Smooth muscle cell (in vitro differentiated cells): ENCODE data around the gene FIS1. TPM values are rescaled to one million over a fixed set of nuclear protein-coding genes. Genes with fewer than 3 reads are reported as not detected.

ENCODE experiments used
- DNase-seq: peaks from one replicate; lab custom pipeline; 2025; ENCODE audit not compliant: unreplicated experiment; lab: John Stamatoyannopoulos, UW
- H2AFZ ChIP-seq: fragments of 200-600 bp; sonication (generic); 2 replicates; pipeline ENCODE4 v1.6.0; 2016; ENCODE audit warnings: antibody characterized with exemption, low read depth, mild to moderate bottlenecking
- H3F3A ChIP-seq: fragments of 200-600 bp; sonication (generic); 2 replicates; pipeline ENCODE4 v1.6.0; 2017; ENCODE audit warnings: antibody characterized with exemption, low read depth
- H3K27ac ChIP-seq: fragments of 200-600 bp; sonication (generic); 2 replicates; pipeline ENCODE4 v1.5.1; 2016; ENCODE audit warnings: low read depth, mild to moderate bottlenecking
- H3K27me3 ChIP-seq: fragments of 200-600 bp; sonication (generic); 2 replicates; pipeline ENCODE4 v1.6.1; 2016; ENCODE audit warnings: low read depth, mild to moderate bottlenecking
- H3K36me3 ChIP-seq: fragments of 200-600 bp; sonication (generic); 2 replicates; pipeline ENCODE4 v1.5.1; 2016; ENCODE audit warnings: low read depth
- H3K4me1 ChIP-seq: fragments of 200-600 bp; sonication (generic); 2 replicates; pipeline ENCODE4 v1.5.1; 2016; ENCODE audit warnings: low read depth
- H3K4me2 ChIP-seq: fragments of 200-600 bp; sonication (generic); 2 replicates; pipeline ENCODE4 v1.6.0; 2016; ENCODE audit warnings: mild to moderate bottlenecking
- H3K4me3 ChIP-seq: fragments of 200-600 bp; sonication (generic); 2 replicates; pipeline ENCODE4 v1.5.1; 2016; ENCODE audit warnings: mild to moderate bottlenecking
- H3K79me2 ChIP-seq: fragments of 200-600 bp; sonication (generic); 2 replicates; pipeline ENCODE4 v1.6.0; 2016; ENCODE audit warnings: low read depth, mild to moderate bottlenecking
- H3K9ac ChIP-seq: fragments of 200-600 bp; sonication (generic); 2 replicates; pipeline ENCODE4 v1.6.0; 2016; ENCODE audit warnings: low read depth
- H3K9me3 ChIP-seq: fragments of 200-600 bp; sonication (generic); replicated peaks from 2 replicates; pipeline ENCODE4 v1.5.1; 2016; ENCODE audit warnings: low read depth
- H4K20me1 ChIP-seq: fragments of 200-600 bp; sonication (generic); 2 replicates; pipeline ENCODE4 v1.6.0; 2016; ENCODE audit warnings: low read depth
- CTCF ChIP-seq: fragments of 200-600 bp; sonication (generic); IDR thresholded peaks from 2 replicates; pipeline ENCODE4 v1.5.1; 2017; ENCODE audit warnings: borderline replicate concordance, mild to moderate bottlenecking, antibody characterized with exemption; ENCODE audit not compliant: insufficient read depth, poor library complexity, severe bottlenecking
- WGBS: methylation state at CpG from one replicate; pipeline ENCODE4 v1.1.7; 2016; ENCODE audit warnings: low lambda C conversion rate; 5-methylcytosine and 5-hydroxymethylcytosine counted together
- polyA plus RNA-seq: library from polyadenylated mRNA; unstranded; fragments of >200 nt; fragmentation: Nextera tagmentation; extraction: Ambion mirVana; gene quantifications from 2 replicates; pipeline ENCODE4 v1.2.1, GENCODE V29; 2016
- total RNA-seq: library from RNA; depleted of rRNA; stranded (reverse); fragments of >200 nt; gene quantifications from 2 replicates; pipeline ENCODE4 v1.2.3, GENCODE V29; 2014

The FIS1 gene
- total and polyA plus RNA-seq, 2 experiments from 2014 or later: 97.7 to 174 TPM

- H3K4me2 ChIP-seq: no peak overlapping the region
- peaks cover 7% of the 10 kb centered on the region for H3F3A ChIP-seq
- no peaks in the 10 kb centered on the region for H3K4me1 ChIP-seq
- no peak overlapping the region for H3K9ac ChIP-seq
- no peaks in the 10 kb centered on the region for H3K27me3 ChIP-seq
- H3K9me3 ChIP-seq: no peaks in the 10 kb centered on the region
- H3K4me3 ChIP-seq: no peak overlapping the region
- H3K27ac ChIP-seq: no peak overlapping the region
- H2AFZ ChIP-seq: no peak overlapping the region
- no peaks in the 10 kb centered on the region for H3K79me2 ChIP-seq
- 97% methylated on average over 21 of the region's 21 CpGs for WGBS
- H3K36me3 ChIP-seq: no peaks in the 10 kb centered on the region
- no peak for DNase-seq
- no peak for TF ChIP-seq CTCF
- peaks cover 14% of the 10 kb centered on the region for H4K20me1 ChIP-seq
These were observed 8.5 kb downstream of the FIS1 start for GRCh38 chr7:101236292-101236835.

DNA sequence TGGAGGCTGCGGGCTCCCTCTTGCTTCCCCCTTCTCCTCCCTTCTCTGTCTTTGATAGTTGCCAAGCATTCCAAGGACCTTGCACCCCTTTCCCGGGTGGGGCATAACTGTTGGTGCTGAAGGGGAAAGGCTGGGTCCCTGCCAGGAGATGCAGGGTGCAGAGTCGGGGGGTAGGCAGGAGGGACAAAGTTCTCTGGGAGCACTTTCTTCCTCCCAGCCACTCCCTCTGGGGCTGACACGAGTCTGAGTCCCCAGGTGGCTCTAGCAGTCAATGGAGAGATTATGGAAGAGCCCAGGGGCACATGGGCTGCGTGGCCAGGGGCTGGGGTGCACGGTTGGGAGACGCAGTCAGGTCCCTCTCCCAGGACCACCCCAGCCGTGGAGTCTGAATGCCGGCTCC, 9.4 kb downstream of the FIS1 start:
- H3K9me3 ChIP-seq: no peaks in the 10 kb centered on the region
- 88% methylated on average over 9 of the region's 9 CpGs for WGBS
- no peak overlapping the region for H3K9ac ChIP-seq
- no peak overlapping the region for H3K27ac ChIP-seq
- H3K4me2 ChIP-seq: no peak overlapping the region
- no peaks in the 10 kb centered on the region for H3K79me2 ChIP-seq
- H3F3A ChIP-seq: peaks cover 7% of the 10 kb centered on the region
- no peaks in the 10 kb centered on the region for H3K4me1 ChIP-seq
- no peaks in the 10 kb centered on the region for H3K27me3 ChIP-seq
- no peak overlapping the region for H3K4me3 ChIP-seq
- no peaks in the 10 kb centered on the region for H3K36me3 ChIP-seq
- DNase-seq: no peak
- no peak for TF ChIP-seq CTCF
- peaks cover 8% of the 10 kb centered on the region for H4K20me1 ChIP-seq
- no peak overlapping the region for H2AFZ ChIP-seq

DNA sequence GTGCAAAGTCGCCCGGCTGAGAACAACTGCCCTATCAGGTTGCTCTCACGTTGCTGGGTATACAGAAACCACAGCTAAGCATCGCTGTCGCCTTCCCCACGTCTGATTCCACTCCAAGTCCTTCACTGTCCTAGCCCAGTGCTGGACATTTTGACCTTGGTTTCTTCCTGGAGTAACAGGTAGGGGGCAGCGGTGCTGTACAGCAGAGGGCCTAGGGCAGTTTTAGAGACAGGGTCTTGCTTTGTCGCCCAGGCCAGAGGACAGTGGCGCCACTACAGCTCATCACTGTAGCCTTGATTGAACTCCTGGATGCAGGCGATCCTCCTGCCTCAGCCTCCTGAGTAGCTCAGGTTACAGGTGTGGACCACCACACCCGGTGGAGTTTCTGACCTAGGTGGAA, 9.8 kb downstream of the FIS1 start:
- Histone ChIP-seq H3K9me3 (no peaks in the 10 kb centered on the region), H3K79me2 (no peaks in the 10 kb centered on the region), H3K27me3 (no peaks in the 10 kb centered on the region), H3F3A (peaks cover 7% of the 10 kb centered on the region), H3K4me1 (no peaks in the 10 kb centered on the region), H3K4me3 (no peak overlapping the region), H3K27ac (no peak overlapping the region), H3K9ac (no peak overlapping the region), H3K4me2 (no peak overlapping the region), H2AFZ (no peak overlapping the region), H4K20me1 (peaks cover 6% of the 10 kb centered on the region), H3K36me3 (no peaks in the 10 kb centered on the region)
- no peak for TF ChIP-seq CTCF
- DNase-seq: no peak
- 76% methylated on average over 11 of the region's 11 CpGs for WGBS

GRCh38 chr7:101234636-101235035, 10.2 kb downstream of the FIS1 start:
- Histone ChIP-seq H3F3A (peaks cover 7% of the 10 kb centered on the region), H3K4me3 (no peak overlapping the region), H3K27me3 (no peaks in the 10 kb centered on the region), H3K27ac (no peak overlapping the region), H4K20me1 (peaks cover 6% of the 10 kb centered on the region), H3K4me2 (no peak overlapping the region), H3K36me3 (no peaks in the 10 kb centered on the region), H3K9me3 (no peaks in the 10 kb centered on the region), H3K9ac (no peak overlapping the region), H3K79me2 (no peaks in the 10 kb centered on the region), H3K4me1 (no peaks in the 10 kb centered on the region), H2AFZ (no peak overlapping the region)
- TF ChIP-seq CTCF: no peak
- DNase-seq: no peak
- WGBS: 92% methylated on average over 5 of the region's 5 CpGs
